Measurements from ENCODE around the gene VPS13D.

The VPS13D gene

DNA sequence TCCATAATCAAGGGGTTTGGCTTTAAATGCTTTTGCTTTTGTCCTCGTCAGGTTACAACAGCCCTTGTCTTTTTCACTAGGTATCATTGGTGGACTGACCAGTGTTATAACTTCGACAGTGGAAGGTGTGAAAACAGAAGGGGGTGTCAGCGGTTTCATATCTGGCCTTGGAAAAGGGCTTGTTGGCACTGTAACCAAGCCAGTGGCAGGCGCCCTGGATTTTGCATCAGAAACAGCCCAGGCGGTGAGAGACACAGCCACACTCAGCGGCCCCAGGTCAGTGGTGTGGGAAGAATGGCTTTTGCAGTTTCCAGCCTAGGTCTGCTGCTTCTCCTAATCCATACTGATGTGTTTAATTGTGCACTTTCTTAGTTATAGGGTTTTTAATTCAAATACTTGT is 230.3 kb downstream of the VPS13D start:
- no peaks in the 10 kb centered on the region for H3K9me2 ChIP-seq (replicated peaks; ENCODE audit: insufficient read depth, low read length)
- no peaks in the 10 kb centered on the region for H3K4me1 ChIP-seq (ENCODE audit: low read length)
- no peaks in the 10 kb centered on the region for H3K9me3 ChIP-seq (replicated peaks; ENCODE audit: insufficient read depth, low read length)
- no peak overlapping the region for H3K27ac ChIP-seq (ENCODE audit: low read length)
- no peak for DNase-seq
- no peaks in the 10 kb centered on the region for H4K20me1 ChIP-seq (ENCODE audit: insufficient read depth, low read length)
- no peaks in the 10 kb centered on the region for H3F3A ChIP-seq (ENCODE audit: insufficient read depth, low read length)
- no peak overlapping the region for H3K9ac ChIP-seq (ENCODE audit: low read length)
- no peaks in the 10 kb centered on the region for H3K27me3 ChIP-seq (replicated peaks; ENCODE audit: insufficient read depth, low read length)
- H3K4me2 ChIP-seq (ENCODE audit: low read depth, low read length) = no peak overlapping the region
- no peaks in the 10 kb centered on the region for H3K79me2 ChIP-seq (ENCODE audit: low read length)
- H2AFZ ChIP-seq (ENCODE audit: low read length) = no peak overlapping the region
- no peak overlapping the region for H3K4me3 ChIP-seq (ENCODE audit: low read length)
- TF ChIP-seq EZH2phosphoT487 (IDR thresholded peaks at IDR 0.05; ENCODE audit: low read length) (no peak), EZH2 (optimal IDR thresholded peaks at IDR 0.05; ENCODE audit: low read depth, low read length) (no peak), CTCF (IDR thresholded peaks at IDR 0.05; ENCODE audit: low read length) (no peak)
- H3K36me3 ChIP-seq (replicated peaks; ENCODE audit: insufficient read depth, low read length) = no peaks in the 10 kb centered on the region

DNA sequence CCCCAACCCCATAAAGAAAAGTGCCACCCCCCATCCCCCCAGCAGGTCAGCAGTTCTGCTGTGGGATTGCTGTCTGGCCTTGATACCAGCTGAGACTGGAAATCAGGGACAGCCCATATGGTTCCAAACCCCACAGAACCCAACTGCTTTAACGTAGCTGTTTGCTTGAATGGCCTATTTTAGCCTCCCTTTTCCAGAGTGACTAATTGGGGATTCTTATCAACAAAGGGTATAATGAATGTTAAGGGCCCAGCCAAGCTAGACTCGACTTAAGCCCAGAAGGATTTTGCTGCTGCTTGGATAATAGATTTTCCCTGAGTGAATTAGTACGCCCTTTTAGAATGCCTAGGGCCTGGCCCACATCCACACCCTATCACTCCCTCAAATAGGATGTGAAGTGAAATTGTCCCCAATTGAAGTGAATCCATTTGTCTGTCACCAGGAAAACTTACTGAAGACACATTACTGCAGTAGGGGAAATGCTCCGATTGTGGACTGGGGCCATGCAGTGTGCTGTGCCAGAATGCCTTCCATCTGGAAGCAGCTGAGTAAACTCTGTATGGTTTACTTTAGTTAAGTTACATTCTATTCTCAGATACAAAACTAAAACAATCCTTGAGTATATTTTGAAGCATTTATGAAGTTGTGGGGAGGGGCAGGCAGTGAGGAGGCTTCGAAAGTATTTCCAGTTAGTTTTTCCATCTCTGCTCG is 231.2 kb downstream of the VPS13D start:
- TF ChIP-seq EZH2 (optimal IDR thresholded peaks at IDR 0.05; ENCODE audit: low read depth, low read length) = no peak
- no peak for TF ChIP-seq EZH2phosphoT487 (IDR thresholded peaks at IDR 0.05; ENCODE audit: low read length)
- no peak for TF ChIP-seq CTCF (IDR thresholded peaks at IDR 0.05; ENCODE audit: low read length)
- H3K9ac ChIP-seq (ENCODE audit: low read length) = no peak overlapping the region
- no peak overlapping the region for H3K4me2 ChIP-seq (ENCODE audit: low read depth, low read length)
- no peaks in the 10 kb centered on the region for H3K36me3 ChIP-seq (replicated peaks; ENCODE audit: insufficient read depth, low read length)
- H4K20me1 ChIP-seq (ENCODE audit: insufficient read depth, low read length) = no peaks in the 10 kb centered on the region
- H3K27me3 ChIP-seq (replicated peaks; ENCODE audit: insufficient read depth, low read length) = no peaks in the 10 kb centered on the region
- H3F3A ChIP-seq (ENCODE audit: insufficient read depth, low read length) = no peaks in the 10 kb centered on the region
- H3K79me2 ChIP-seq (ENCODE audit: low read length) = no peaks in the 10 kb centered on the region
- no peaks in the 10 kb centered on the region for H3K9me2 ChIP-seq (replicated peaks; ENCODE audit: insufficient read depth, low read length)
- no peak for DNase-seq
- no peaks in the 10 kb centered on the region for H3K9me3 ChIP-seq (replicated peaks; ENCODE audit: insufficient read depth, low read length)
- H2AFZ ChIP-seq (ENCODE audit: low read length) = no peak overlapping the region
- H3K27ac ChIP-seq (ENCODE audit: low read length) = no peak overlapping the region
- H3K4me1 ChIP-seq (ENCODE audit: low read length) = no peaks in the 10 kb centered on the region
- H3K4me3 ChIP-seq (ENCODE audit: low read length) = no peak overlapping the region

DNA sequence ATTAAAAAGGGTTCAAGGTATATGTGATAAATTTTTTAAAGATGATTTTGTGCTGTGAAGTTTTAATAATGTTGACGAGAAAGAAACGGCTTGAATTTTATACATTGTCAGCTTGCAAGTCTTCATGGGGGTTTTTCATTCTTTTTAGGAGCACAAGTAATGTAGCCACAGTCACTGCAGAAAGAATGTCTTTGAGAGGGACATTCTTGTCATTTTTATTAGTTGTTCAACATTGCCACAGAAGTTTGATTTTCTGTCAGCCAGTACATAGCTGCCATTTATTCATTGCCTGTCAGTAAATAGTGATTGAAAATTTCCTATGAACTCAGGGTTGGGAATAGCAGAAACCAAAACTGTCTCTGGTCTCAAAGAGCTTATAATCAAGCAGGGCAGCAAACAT is 231.9 kb downstream of the VPS13D start:
- no peaks in the 10 kb centered on the region for H3K9me3 ChIP-seq (replicated peaks; ENCODE audit: insufficient read depth, low read length)
- no peak overlapping the region for H3K4me3 ChIP-seq (ENCODE audit: low read length)
- H3K27me3 ChIP-seq (replicated peaks; ENCODE audit: insufficient read depth, low read length) = no peaks in the 10 kb centered on the region
- no peak overlapping the region for H3K27ac ChIP-seq (ENCODE audit: low read length)
- H3K9me2 ChIP-seq (replicated peaks; ENCODE audit: insufficient read depth, low read length) = no peaks in the 10 kb centered on the region
- H3K4me1 ChIP-seq (ENCODE audit: low read length) = no peaks in the 10 kb centered on the region
- H3K36me3 ChIP-seq (replicated peaks; ENCODE audit: insufficient read depth, low read length) = no peaks in the 10 kb centered on the region
- H3K4me2 ChIP-seq (ENCODE audit: low read depth, low read length) = no peak overlapping the region
- no peak overlapping the region for H3K9ac ChIP-seq (ENCODE audit: low read length)
- H4K20me1 ChIP-seq (ENCODE audit: insufficient read depth, low read length) = no peaks in the 10 kb centered on the region
- DNase-seq = no peak
- TF ChIP-seq CTCF (IDR thresholded peaks at IDR 0.05; ENCODE audit: low read length) (no peak), EZH2phosphoT487 (IDR thresholded peaks at IDR 0.05; ENCODE audit: low read length) (no peak), EZH2 (optimal IDR thresholded peaks at IDR 0.05; ENCODE audit: low read depth, low read length) (no peak)
- no peaks in the 10 kb centered on the region for H3K79me2 ChIP-seq (ENCODE audit: low read length)
- H2AFZ ChIP-seq (ENCODE audit: low read length) = no peak overlapping the region
- H3F3A ChIP-seq (ENCODE audit: insufficient read depth, low read length) = no peaks in the 10 kb centered on the region
